ENCODE results near the gene LONRF2. TPM values are rescaled to one million over a fixed set of nuclear protein-coding genes. Genes with fewer than 3 reads are reported as not detected.

The LONRF2 gene
- total RNA-seq, 1 donor from 2014 or later, result 19.0 TPM

DNA sequence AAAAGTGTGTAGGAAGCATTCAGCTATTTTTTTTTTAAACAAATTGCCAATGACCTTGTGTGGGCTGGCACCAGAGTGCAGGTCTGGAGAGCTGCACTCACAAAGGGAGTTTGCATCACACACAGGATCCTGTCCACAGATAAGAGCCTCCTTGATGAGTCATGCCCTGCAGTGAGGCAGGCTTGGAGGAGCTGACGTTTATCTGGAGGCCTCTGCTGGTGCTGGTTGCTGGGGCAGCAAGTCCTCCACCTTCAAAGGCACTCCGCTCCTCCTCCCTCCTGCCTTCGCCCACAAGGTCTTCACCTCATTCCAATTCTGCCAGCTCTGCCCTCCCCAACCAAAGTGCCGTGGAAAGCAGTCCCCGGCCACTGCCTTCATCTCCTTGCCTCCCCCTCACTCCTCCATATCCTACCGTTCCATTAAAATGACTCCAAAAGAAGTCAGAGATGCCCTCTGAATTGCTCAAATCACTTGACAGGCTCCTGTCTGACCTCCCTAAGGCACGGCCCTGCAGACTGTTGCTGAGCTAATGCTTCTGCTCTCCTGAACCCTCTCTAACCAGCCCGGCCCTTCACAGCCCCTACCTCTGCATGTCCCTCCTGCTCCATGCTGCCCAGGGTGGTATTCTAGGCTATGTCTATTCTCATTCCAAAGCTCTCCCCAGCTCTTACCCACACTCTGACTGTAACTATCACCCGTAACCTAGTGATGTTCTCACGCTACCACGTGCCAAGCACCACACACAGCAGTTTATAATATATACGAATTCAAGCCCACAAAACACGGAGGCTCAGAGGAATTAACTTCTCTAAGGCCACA is 30.9 kb downstream of the LONRF2 start:
- Histone ChIP-seq H3K4me1 (peaks cover 15% of the 10 kb centered on the region), H3K9me3 (replicated peaks) (no peaks in the 10 kb centered on the region), H3K4me3 (no peak overlapping the region), H3K27ac (replicated peaks) (no peak overlapping the region), H3K27me3 (ENCODE audit: low read depth) (no peaks in the 10 kb centered on the region), H3K36me3 (peaks cover 48% of the 10 kb centered on the region)
- intact Hi-C loops (cut with micrococcal nuclease), result no loop called here
- TF ChIP-seq, protein P1, sequence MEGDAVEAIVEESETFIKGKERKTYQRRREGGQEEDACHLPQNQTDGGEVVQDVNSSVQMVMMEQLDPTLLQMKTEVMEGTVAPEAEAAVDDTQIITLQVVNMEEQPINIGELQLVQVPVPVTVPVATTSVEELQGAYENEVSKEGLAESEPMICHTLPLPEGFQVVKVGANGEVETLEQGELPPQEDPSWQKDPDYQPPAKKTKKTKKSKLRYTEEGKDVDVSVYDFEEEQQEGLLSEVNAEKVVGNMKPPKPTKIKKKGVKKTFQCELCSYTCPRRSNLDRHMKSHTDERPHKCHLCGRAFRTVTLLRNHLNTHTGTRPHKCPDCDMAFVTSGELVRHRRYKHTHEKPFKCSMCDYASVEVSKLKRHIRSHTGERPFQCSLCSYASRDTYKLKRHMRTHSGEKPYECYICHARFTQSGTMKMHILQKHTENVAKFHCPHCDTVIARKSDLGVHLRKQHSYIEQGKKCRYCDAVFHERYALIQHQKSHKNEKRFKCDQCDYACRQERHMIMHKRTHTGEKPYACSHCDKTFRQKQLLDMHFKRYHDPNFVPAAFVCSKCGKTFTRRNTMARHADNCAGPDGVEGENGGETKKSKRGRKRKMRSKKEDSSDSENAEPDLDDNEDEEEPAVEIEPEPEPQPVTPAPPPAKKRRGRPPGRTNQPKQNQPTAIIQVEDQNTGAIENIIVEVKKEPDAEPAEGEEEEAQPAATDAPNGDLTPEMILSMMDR (IDR thresholded peaks at IDR 0.05; ENCODE audit: borderline replicate concordance), result no peak
- no peak for DNase-seq

DNA sequence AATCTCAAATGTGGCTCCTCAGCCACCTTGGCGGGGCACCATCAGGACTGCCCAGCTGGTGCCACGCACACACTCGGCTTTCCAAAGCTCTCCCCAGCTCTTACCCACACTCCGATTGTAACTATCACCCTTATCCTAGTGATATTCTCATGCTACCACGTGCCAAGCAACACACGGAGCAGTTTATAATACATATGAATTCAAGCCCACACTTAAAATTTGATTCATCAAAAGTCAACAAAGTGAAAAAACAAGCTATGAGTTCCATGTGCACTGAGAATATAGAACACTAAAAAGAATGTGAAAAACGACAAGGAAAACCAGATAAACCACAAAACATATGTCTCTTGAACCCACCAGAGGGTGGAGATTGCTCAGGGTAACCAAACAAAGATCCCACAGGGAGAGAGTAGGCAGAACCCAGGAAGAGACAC is 31.6 kb downstream of the LONRF2 start:
- Histone ChIP-seq H3K36me3 (peaks cover 44% of the 10 kb centered on the region), H3K4me1 (peaks cover 15% of the 10 kb centered on the region), H3K4me3 (no peak overlapping the region), H3K27me3 (ENCODE audit: low read depth) (no peaks in the 10 kb centered on the region), H3K27ac (replicated peaks) (no peak overlapping the region), H3K9me3 (replicated peaks) (no peaks in the 10 kb centered on the region)
- no peak for DNase-seq
- TF ChIP-seq, protein P1 (IDR thresholded peaks at IDR 0.05; ENCODE audit: borderline replicate concordance), result no peak
- intact Hi-C loops (cut with micrococcal nuclease), result no loop called here

DNA sequence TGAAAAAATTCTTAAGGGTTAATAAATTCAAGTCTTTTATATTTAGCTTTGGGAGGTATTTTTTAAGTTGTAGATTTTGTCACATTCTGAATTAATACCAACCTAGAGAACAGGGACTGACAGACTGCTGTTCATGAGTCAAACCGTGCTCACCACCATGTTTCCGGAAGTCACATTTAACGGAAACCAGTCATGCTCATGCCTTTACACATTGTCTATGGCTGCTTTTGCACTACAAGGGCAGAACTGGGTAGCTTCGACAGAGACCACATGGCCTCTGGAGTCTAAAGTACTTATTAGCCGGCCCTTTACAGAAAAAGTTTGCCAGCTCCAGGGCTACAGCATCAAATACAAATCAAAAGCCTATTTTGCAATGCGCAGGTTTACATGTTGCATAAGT is 33.3 kb downstream of the LONRF2 start:
- Histone ChIP-seq H3K4me3 (no peak overlapping the region), H3K4me1 (peaks cover 15% of the 10 kb centered on the region), H3K27ac (replicated peaks) (no peak overlapping the region), H3K9me3 (replicated peaks) (no peaks in the 10 kb centered on the region), H3K36me3 (peaks cover 40% of the 10 kb centered on the region), H3K27me3 (ENCODE audit: low read depth) (no peaks in the 10 kb centered on the region)
- TF ChIP-seq, protein P1 (IDR thresholded peaks at IDR 0.05; ENCODE audit: borderline replicate concordance), result no peak
- intact Hi-C loops (cut with micrococcal nuclease), result no loop called here
- no peak for DNase-seq

GRCh38 chr2:100286318-100286717 is 36.0 kb downstream of the LONRF2 start:
- intact Hi-C loops (cut with micrococcal nuclease), result no loop called here
- no peaks in the 10 kb centered on the region for H3K27me3 ChIP-seq (ENCODE audit: low read depth)
- H3K36me3 ChIP-seq, result peaks cover 45% of the 10 kb centered on the region
- DNase-seq, result no peak
- H3K9me3 ChIP-seq (replicated peaks), result no peaks in the 10 kb centered on the region
- H3K27ac ChIP-seq (replicated peaks), result no peak overlapping the region
- TF ChIP-seq, protein P1 (IDR thresholded peaks at IDR 0.05; ENCODE audit: borderline replicate concordance), result no peak
- no peak overlapping the region for H3K4me3 ChIP-seq
- peaks cover 3% of the 10 kb centered on the region for H3K4me1 ChIP-seq

GRCh38 chr2:100285691-100286090 is 36.6 kb downstream of the LONRF2 start:
- H3K4me3 ChIP-seq, result no peak overlapping the region
- H3K4me1 ChIP-seq, result no peaks in the 10 kb centered on the region
- DNase-seq, result no peak
- H3K9me3 ChIP-seq (replicated peaks), result no peaks in the 10 kb centered on the region
- TF ChIP-seq, protein P1 (IDR thresholded peaks at IDR 0.05; ENCODE audit: borderline replicate concordance), result no peak
- intact Hi-C loops (cut with micrococcal nuclease), result no loop called here
- peaks cover 45% of the 10 kb centered on the region for H3K36me3 ChIP-seq
- H3K27me3 ChIP-seq (ENCODE audit: low read depth), result no peaks in the 10 kb centered on the region
- H3K27ac ChIP-seq (replicated peaks), result no peak overlapping the region
